Measurements from ENCODE around the gene TMEM143.

Gene TMEM143

GRCh38 chr19:48371367-48371766, 7.6 kb upstream of the TMEM143 start:
- H3K4me1 ChIP-seq (ENCODE audit: insufficient read depth, low read length), result no peaks in the 10 kb centered on the region
- ATAC-seq (ENCODE audit: insufficient read depth, low read depth), result no peak

GRCh38 chr19:48370955-48371354, 7.2 kb upstream of the TMEM143 start:
- H3K27me3 ChIP-seq (ENCODE audit: insufficient read depth, low read length, poor library complexity), result no peaks in the 10 kb centered on the region
- no peaks in the 10 kb centered on the region for H3K9me3 ChIP-seq (ENCODE audit: insufficient read depth, low read length, severe bottlenecking)
- no peak for TF ChIP-seq CTCF (IDR thresholded peaks at IDR 0.05; ENCODE audit: borderline replicate concordance, extremely low read depth, low read length, poor library complexity, severe bottlenecking)
- no peak for TF ChIP-seq EZH2 (IDR thresholded peaks at IDR 0.05; ENCODE audit: borderline replicate concordance, low read depth, low read length, severe bottlenecking)
- H3K9ac ChIP-seq (ENCODE audit: low read depth, low read length), result no peak overlapping the region
- no peak overlapping the region for H2AFZ ChIP-seq (ENCODE audit: low read depth, low read length)
- H4K20me1 ChIP-seq (ENCODE audit: insufficient read depth, low read length), result no peaks in the 10 kb centered on the region
- no peaks in the 10 kb centered on the region for H3K79me2 ChIP-seq (ENCODE audit: insufficient read depth, low read length)
- DNase-seq (no peak), ATAC-seq (ENCODE audit: insufficient read depth, low read depth) (no peak)
- no peak overlapping the region for H3K4me2 ChIP-seq (ENCODE audit: insufficient read depth, low read length)
- no peak overlapping the region for H3K4me3 ChIP-seq (ENCODE audit: low read depth in 1 of 2, low read length in 2 of 2)
- no peaks in the 10 kb centered on the region for H3K4me1 ChIP-seq (ENCODE audit: insufficient read depth, low read length)
- no peaks in the 10 kb centered on the region for H3K36me3 ChIP-seq (ENCODE audit: insufficient read depth, low read length)
- no peak overlapping the region for H3K27ac ChIP-seq (ENCODE audit: low read length)

More at GRCh38 chr19:48371367-48371766, 7.6 kb upstream of the TMEM143 start:
- H3K79me2 ChIP-seq (ENCODE audit: insufficient read depth, low read length), result no peaks in the 10 kb centered on the region
- no peak overlapping the region for H2AFZ ChIP-seq (ENCODE audit: low read depth, low read length)
- H3K9ac ChIP-seq (ENCODE audit: low read depth, low read length), result no peak overlapping the region
- H3K36me3 ChIP-seq (ENCODE audit: insufficient read depth, low read length), result no peaks in the 10 kb centered on the region
- H3K9me3 ChIP-seq (ENCODE audit: insufficient read depth, low read length, severe bottlenecking), result no peaks in the 10 kb centered on the region
- H3K4me3 ChIP-seq (ENCODE audit: low read depth in 1 of 2, low read length in 2 of 2), result no peak overlapping the region
- no peaks in the 10 kb centered on the region for H4K20me1 ChIP-seq (ENCODE audit: insufficient read depth, low read length)
- no peak overlapping the region for H3K27ac ChIP-seq (ENCODE audit: low read length)
- TF ChIP-seq EZH2 (IDR thresholded peaks at IDR 0.05; ENCODE audit: borderline replicate concordance, low read depth, low read length, severe bottlenecking) (no peak), CTCF (IDR thresholded peaks at IDR 0.05; ENCODE audit: borderline replicate concordance, extremely low read depth, low read length, poor library complexity, severe bottlenecking) (no peak)
- no peak for DNase-seq
- no peaks in the 10 kb centered on the region for H3K27me3 ChIP-seq (ENCODE audit: insufficient read depth, low read length, poor library complexity)
- H3K4me2 ChIP-seq (ENCODE audit: insufficient read depth, low read length), result no peak overlapping the region

- no peaks in the 10 kb centered on the region for H3K79me2 ChIP-seq (ENCODE audit: insufficient read depth, low read length)
- H3K27ac ChIP-seq (ENCODE audit: low read length), result no peak overlapping the region
- H3K4me3 ChIP-seq (ENCODE audit: low read depth in 1 of 2, low read length in 2 of 2), result no peak overlapping the region
- no peak overlapping the region for H3K9ac ChIP-seq (ENCODE audit: low read depth, low read length)
- H3K36me3 ChIP-seq (ENCODE audit: insufficient read depth, low read length), result no peaks in the 10 kb centered on the region
- DNase-seq, result no peak
- no peak for ATAC-seq (ENCODE audit: insufficient read depth, low read depth)
- H3K4me1 ChIP-seq (ENCODE audit: insufficient read depth, low read length), result peaks cover 10% of the 10 kb centered on the region
- no peaks in the 10 kb centered on the region for H3K27me3 ChIP-seq (ENCODE audit: insufficient read depth, low read length, poor library complexity)
- no peak overlapping the region for H2AFZ ChIP-seq (ENCODE audit: low read depth, low read length)
- H4K20me1 ChIP-seq (ENCODE audit: insufficient read depth, low read length), result no peaks in the 10 kb centered on the region
- H3K9me3 ChIP-seq (ENCODE audit: insufficient read depth, low read length, severe bottlenecking), result no peaks in the 10 kb centered on the region
- no peak overlapping the region for H3K4me2 ChIP-seq (ENCODE audit: insufficient read depth, low read length)
- no peak for TF ChIP-seq CTCF (IDR thresholded peaks at IDR 0.05; ENCODE audit: borderline replicate concordance, extremely low read depth, low read length, poor library complexity, severe bottlenecking)
- no peak for TF ChIP-seq EZH2 (IDR thresholded peaks at IDR 0.05; ENCODE audit: borderline replicate concordance, low read depth, low read length, severe bottlenecking)
Measured at GRCh38 chr19:48368936-48369335, 5.2 kb upstream of the TMEM143 start.

GRCh38 chr19:48367855-48368254, 4.1 kb upstream of the TMEM143 start:
- DNase-seq (no peak), ATAC-seq (ENCODE audit: insufficient read depth, low read depth) (no peak)
- Histone ChIP-seq H3K4me1 (ENCODE audit: insufficient read depth, low read length) (peaks cover 17% of the 10 kb centered on the region), H3K36me3 (ENCODE audit: insufficient read depth, low read length) (no peaks in the 10 kb centered on the region), H3K9ac (ENCODE audit: low read depth, low read length) (no peak overlapping the region), H4K20me1 (ENCODE audit: insufficient read depth, low read length) (no peaks in the 10 kb centered on the region), H3K27me3 (ENCODE audit: insufficient read depth, low read length, poor library complexity) (no peaks in the 10 kb centered on the region), H3K4me3 (ENCODE audit: low read depth in 1 of 2, low read length in 2 of 2) (no peak overlapping the region), H3K79me2 (ENCODE audit: insufficient read depth, low read length) (peaks cover under 1% of the 10 kb centered on the region; the same call in 1 of the 2 replicates), H3K4me2 (ENCODE audit: insufficient read depth, low read length) (no peak overlapping the region), H3K9me3 (ENCODE audit: insufficient read depth, low read length, severe bottlenecking) (no peaks in the 10 kb centered on the region), H3K27ac (ENCODE audit: low read length) (no peak overlapping the region), H2AFZ (ENCODE audit: low read depth, low read length) (no peak overlapping the region)
- TF ChIP-seq EZH2 (IDR thresholded peaks at IDR 0.05; ENCODE audit: borderline replicate concordance, low read depth, low read length, severe bottlenecking) (no peak), CTCF (IDR thresholded peaks at IDR 0.05; ENCODE audit: borderline replicate concordance, extremely low read depth, low read length, poor library complexity, severe bottlenecking) (no peak)

Data from DND-41 (cell line).